NB4 (cell line): Measurements from ENCODE around the gene SLC39A10.

Experiments
- CTCF ChIP-seq: IDR thresholded peaks from one replicate; pipeline ENCODE4 v1.5.1; 2012; ENCODE audit warnings: low read depth, low read length
- MYC ChIP-seq: IDR thresholded peaks from 2 replicates; pipeline ENCODE4 v1.6.1; 2011; ENCODE audit warnings: low read depth, low read length
- POLR2A ChIP-seq: IDR thresholded peaks from 2 replicates; pipeline ENCODE4 v1.6.1; 2011; ENCODE audit warnings: mild to moderate bottlenecking; ENCODE audit not compliant: insufficient read length; ENCODE audit errors: extremely low read depth

GRCh38 chr2:195646424-195646823 lies 10.6 kb upstream of the SLC39A10 start:
- no peak for TF ChIP-seq CTCF
- TF ChIP-seq MYC: no peak
- TF ChIP-seq POLR2A: no peak
